Measurements from ENCODE around the gene TMPRSS9.
"Not testable (repeated sequence)": the region's sequence is repeated elsewhere in the genome, so short reads cannot be mapped to it uniquely, and the experiment has no call there.

- not testable (repeated sequence) for TF ChIP-seq CTCF (optimal IDR thresholded peaks at IDR 0.05 in 1 of 3, IDR thresholded peaks at IDR 0.05 in 1 of 3, conservative IDR thresholded peaks at IDR 0.05 in 1 of 3; ENCODE audit: extremely low read depth in 1 of 3, insufficient read depth in 2 of 3, low read length in 3 of 3); EZH2 (IDR thresholded peaks at IDR 0.05; ENCODE audit: low read length)
Observed at GRCh38 chr19:2469915-2470200, 109.8 kb downstream of the TMPRSS9 start.
